PC-9 (cell line): ENCODE data around the gene COPZ2.

Experiments
- EZH2 ChIP-seq: fragments of 200-600 bp; sonication (generic); IDR thresholded peaks from 2 replicates; pipeline ENCODE4 v1.8.0; 2017; ENCODE audit warnings: antibody characterized with exemption, low read depth
- TF ChIP-seq, protein P1 (sequence below): fragments of 200-600 bp; sonication (generic); conservative IDR thresholded peaks from 2 replicates; pipeline ENCODE4 v1.6.1; 2017; ENCODE audit warnings: mixed run types, antibody characterized with exemption, mild to moderate bottlenecking, moderate library complexity

- TF ChIP-seq, protein P1, sequence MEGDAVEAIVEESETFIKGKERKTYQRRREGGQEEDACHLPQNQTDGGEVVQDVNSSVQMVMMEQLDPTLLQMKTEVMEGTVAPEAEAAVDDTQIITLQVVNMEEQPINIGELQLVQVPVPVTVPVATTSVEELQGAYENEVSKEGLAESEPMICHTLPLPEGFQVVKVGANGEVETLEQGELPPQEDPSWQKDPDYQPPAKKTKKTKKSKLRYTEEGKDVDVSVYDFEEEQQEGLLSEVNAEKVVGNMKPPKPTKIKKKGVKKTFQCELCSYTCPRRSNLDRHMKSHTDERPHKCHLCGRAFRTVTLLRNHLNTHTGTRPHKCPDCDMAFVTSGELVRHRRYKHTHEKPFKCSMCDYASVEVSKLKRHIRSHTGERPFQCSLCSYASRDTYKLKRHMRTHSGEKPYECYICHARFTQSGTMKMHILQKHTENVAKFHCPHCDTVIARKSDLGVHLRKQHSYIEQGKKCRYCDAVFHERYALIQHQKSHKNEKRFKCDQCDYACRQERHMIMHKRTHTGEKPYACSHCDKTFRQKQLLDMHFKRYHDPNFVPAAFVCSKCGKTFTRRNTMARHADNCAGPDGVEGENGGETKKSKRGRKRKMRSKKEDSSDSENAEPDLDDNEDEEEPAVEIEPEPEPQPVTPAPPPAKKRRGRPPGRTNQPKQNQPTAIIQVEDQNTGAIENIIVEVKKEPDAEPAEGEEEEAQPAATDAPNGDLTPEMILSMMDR, result no peak
- TF ChIP-seq EZH2, result no peak
Observed at GRCh38 chr17:48058393-48059124, 21.0 kb upstream of the COPZ2 start.
